HG03196 (cell line): ENCODE measurements around the gene CH25H.
"Not testable (repeated sequence)": the region's sequence is repeated elsewhere in the genome, so short reads cannot be mapped to it uniquely, and the experiment has no call there.

Experiments used
- ATAC-seq: cut with Tn5 transposase; IDR thresholded peaks from one replicate; pipeline ENCODE4 v1.9.1; 2021; ENCODE audit not compliant: unreplicated experiment

Gene CH25H

GRCh38 chr10:89207181-89207800 is at the start of gene CH25H:
CH25H (minus strand) TSS chr10:89207317; CDS start chr10:89207292, 25 bp downstream.
- no peak for ATAC-seq

GRCh38 chr10:89256340-89256739 is 49.2 kb upstream of the CH25H start:
- no peak for ATAC-seq

GRCh38 chr10:89255793-89256192 is 48.7 kb upstream of the CH25H start:
- no peak for ATAC-seq

- ATAC-seq, result not testable (repeated sequence)
Observed at GRCh38 chr10:89255091-89255579, 48.0 kb upstream of the CH25H start.

- no peak for ATAC-seq
Observed at GRCh38 chr10:89252225-89252585, 45.1 kb upstream of the CH25H start.

GRCh38 chr10:89251409-89252224 is 44.5 kb upstream of the CH25H start, which contains the start of gene LIPA:
LIPA (minus strand) TSS chr10:89251775; CDS start chr10:89247648, 4,127 bp downstream.
- ATAC-seq, result peak; percentile 95

GRCh38 chr10:89250865-89251408 is 43.8 kb upstream of the CH25H start:
- no peak for ATAC-seq

GRCh38 chr10:89248990-89249389 is 41.9 kb upstream of the CH25H start:
- no peak for ATAC-seq

GRCh38 chr10:89247623-89248022 is 40.5 kb upstream of the CH25H start:
- not testable (repeated sequence) for ATAC-seq

- no peak for ATAC-seq
Observed at GRCh38 chr10:89245802-89246201, 38.7 kb upstream of the CH25H start.

GRCh38 chr10:89242840-89243568 is 35.9 kb upstream of the CH25H start:
- ATAC-seq, result no peak

GRCh38 chr10:89242345-89242684 is 35.2 kb upstream of the CH25H start:
- no peak for ATAC-seq

- ATAC-seq, result no peak
Observed at GRCh38 chr10:89241486-89242344, 34.6 kb upstream of the CH25H start.

GRCh38 chr10:89241026-89241425 is 33.9 kb upstream of the CH25H start:
- ATAC-seq, result no peak

GRCh38 chr10:89240519-89240918 is 33.4 kb upstream of the CH25H start:
- ATAC-seq, result no peak

GRCh38 chr10:89238956-89239644 is 32.0 kb upstream of the CH25H start:
- no peak for ATAC-seq

- ATAC-seq, result no peak
Observed at GRCh38 chr10:89237849-89238248, 30.7 kb upstream of the CH25H start.

- no peak for ATAC-seq
Observed at GRCh38 chr10:89236226-89236797, 29.2 kb upstream of the CH25H start.

- ATAC-seq, result no peak
Observed at GRCh38 chr10:89235073-89235798, 28.1 kb upstream of the CH25H start.
